Ectodermal cell (in vitro differentiated cells): Measurements from ENCODE around the gene OR52H1.

ENCODE experiments used
- H3K27ac ChIP-seq: 2 replicates; pipeline ENCODE4 v1.7.0; 2013; ENCODE audit warnings: mild to moderate bottlenecking, low read depth, low read length; ENCODE audit not compliant: insufficient read depth, poor library complexity, severe bottlenecking
- H3K27me3 ChIP-seq: 2 replicates; pipeline ENCODE4 v1.7.0; 2013; ENCODE audit warnings: mild to moderate bottlenecking, low read length; ENCODE audit not compliant: insufficient read depth, control insufficient read depth, poor library complexity, severe bottlenecking
- H3K36me3 ChIP-seq: one replicate; pipeline ENCODE4 v1.7.0; 2013; ENCODE audit warnings: low read length; ENCODE audit not compliant: control insufficient read depth, insufficient read depth
- H3K4me1 ChIP-seq: one replicate; pipeline ENCODE4 v1.7.0; 2013; ENCODE audit warnings: low read length; ENCODE audit not compliant: control insufficient read depth, insufficient read depth
- H3K4me3 ChIP-seq: 2 replicates; pipeline ENCODE4 v1.7.0; 2013; ENCODE audit warnings: low read depth, low read length, control low read depth; ENCODE audit not compliant: insufficient read depth
- H3K9me3 ChIP-seq: 2 replicates; pipeline ENCODE4 v1.7.0; 2013; ENCODE audit warnings: mild to moderate bottlenecking, low read length, moderate library complexity; ENCODE audit not compliant: control insufficient read depth
- WGBS, 2 experiments: methylation state at CpG; one replicate each; pipeline ENCODE4 v1.1.7; 2013; ENCODE audit warnings: missing lambda C conversion rate in 2 of 2; 5-methylcytosine and 5-hydroxymethylcytosine counted together

The OR52H1 gene

DNA sequence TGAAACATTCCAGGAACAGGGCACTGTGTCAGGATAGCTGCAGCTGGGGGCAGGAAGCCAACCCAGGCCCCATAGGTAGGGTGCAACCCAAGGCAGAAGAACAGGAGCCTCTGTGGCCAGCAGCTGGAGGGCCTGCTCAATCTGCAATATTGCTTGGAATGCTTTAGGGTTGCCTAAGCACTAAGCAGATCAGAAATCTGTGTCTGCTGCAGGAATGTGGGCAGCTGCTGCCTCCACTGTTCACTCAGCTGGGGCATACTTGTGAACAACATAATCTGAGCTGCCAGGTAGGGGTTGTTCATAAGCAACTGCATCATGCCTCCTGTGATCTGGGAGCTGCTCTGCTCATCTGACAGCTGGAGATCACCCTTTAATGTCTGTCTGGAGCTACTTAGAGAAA is 33.5 kb downstream of the OR52H1 start:
- Histone ChIP-seq H3K27ac (no peak overlapping the region), H3K27me3 (no peaks in the 10 kb centered on the region), H3K36me3 (no peaks in the 10 kb centered on the region), H3K4me1 (no peaks in the 10 kb centered on the region), H3K4me3 (no peak overlapping the region), H3K9me3 (no peaks in the 10 kb centered on the region)

GRCh38 chr11:5509803-5510202 is 38.5 kb downstream of the OR52H1 start, which contains the start of gene UBQLN3:
Gene UBQLN3 (minus strand): TSS chr11:5509957. CDS start chr11:5509558, 399 bp downstream.
- 92 to 94% methylated on average over 4 of the region's 4 CpGs for WGBS, 2 experiments
- Histone ChIP-seq H3K4me1 (no peaks in the 10 kb centered on the region), H3K27me3 (no peaks in the 10 kb centered on the region), H3K9me3 (no peaks in the 10 kb centered on the region), H3K4me3 (no peak within 1 kb of the TSS), H3K36me3 (no peaks in the 10 kb centered on the region), H3K27ac (no peak within 1 kb of the TSS)

- H3K4me1 ChIP-seq: no peaks in the 10 kb centered on the region
- no peaks in the 10 kb centered on the region for H3K9me3 ChIP-seq
- H3K4me3 ChIP-seq: no peak overlapping the region
- WGBS, 2 experiments: 95 to 96% methylated on average over 8 of the region's 8 CpGs
- no peaks in the 10 kb centered on the region for H3K36me3 ChIP-seq
- H3K27ac ChIP-seq: no peak overlapping the region
- H3K27me3 ChIP-seq: no peaks in the 10 kb centered on the region
Observed at GRCh38 chr11:5508605-5509004, 39.7 kb downstream of the OR52H1 start.

GRCh38 chr11:5507933-5508305 is 40.4 kb downstream of the OR52H1 start:
- Histone ChIP-seq H3K9me3 (no peaks in the 10 kb centered on the region), H3K27ac (no peak overlapping the region), H3K4me3 (no peak overlapping the region), H3K4me1 (no peaks in the 10 kb centered on the region), H3K36me3 (no peaks in the 10 kb centered on the region), H3K27me3 (no peaks in the 10 kb centered on the region)
- WGBS, 2 experiments: 95 to 96% methylated on average over 6 of the region's 6 CpGs

DNA sequence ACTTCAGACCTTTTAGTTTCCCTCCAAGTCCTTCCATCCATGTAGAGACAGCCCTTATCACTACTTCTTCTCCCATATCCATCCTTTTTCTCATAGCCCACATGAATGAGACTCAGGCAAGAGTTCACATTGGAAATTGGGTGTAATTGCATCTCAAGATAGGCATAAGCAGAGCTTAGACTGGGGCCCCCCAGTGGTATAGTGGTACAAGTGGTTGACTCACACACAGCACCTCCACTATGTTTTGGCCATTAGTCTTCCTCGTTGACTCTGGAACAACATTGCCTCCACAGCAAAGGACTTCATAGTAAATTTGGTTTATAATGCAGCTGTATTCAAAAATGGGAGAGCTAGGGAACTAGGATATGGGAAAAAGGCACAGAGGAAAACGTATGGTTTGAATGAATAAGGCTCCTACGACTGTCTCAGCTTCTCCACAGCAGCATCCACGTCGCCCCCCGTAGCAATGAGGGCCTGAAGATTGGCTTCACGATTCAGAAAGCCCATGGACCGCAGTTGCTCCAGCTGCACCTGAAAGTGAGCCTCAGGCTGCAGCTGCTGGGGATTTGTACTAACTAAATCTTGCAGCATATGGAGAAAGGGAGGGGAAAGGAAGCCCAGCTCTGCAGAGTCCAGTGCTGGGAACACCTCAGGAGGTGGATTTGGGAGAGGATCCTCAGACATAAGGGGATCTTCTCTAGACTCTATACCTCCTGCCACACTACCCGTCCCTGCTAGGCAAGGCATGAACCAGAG is 41.0 kb downstream of the OR52H1 start:
- Histone ChIP-seq H3K27ac (no peak overlapping the region), H3K9me3 (no peaks in the 10 kb centered on the region), H3K36me3 (no peaks in the 10 kb centered on the region), H3K4me1 (no peaks in the 10 kb centered on the region), H3K27me3 (no peaks in the 10 kb centered on the region), H3K4me3 (no peak overlapping the region)
- WGBS, 2 experiments: 93 to 94% methylated on average over 9 of the region's 9 CpGs

- Histone ChIP-seq H3K36me3 (no peaks in the 10 kb centered on the region), H3K4me3 (no peak overlapping the region), H3K9me3 (no peaks in the 10 kb centered on the region), H3K27me3 (no peaks in the 10 kb centered on the region), H3K4me1 (no peaks in the 10 kb centered on the region), H3K27ac (no peak overlapping the region)
- WGBS, 2 experiments: 93 to 96% methylated on average over 9 of the region's 9 CpGs
Observed at GRCh38 chr11:5505363-5506048, 42.8 kb downstream of the OR52H1 start.

DNA sequence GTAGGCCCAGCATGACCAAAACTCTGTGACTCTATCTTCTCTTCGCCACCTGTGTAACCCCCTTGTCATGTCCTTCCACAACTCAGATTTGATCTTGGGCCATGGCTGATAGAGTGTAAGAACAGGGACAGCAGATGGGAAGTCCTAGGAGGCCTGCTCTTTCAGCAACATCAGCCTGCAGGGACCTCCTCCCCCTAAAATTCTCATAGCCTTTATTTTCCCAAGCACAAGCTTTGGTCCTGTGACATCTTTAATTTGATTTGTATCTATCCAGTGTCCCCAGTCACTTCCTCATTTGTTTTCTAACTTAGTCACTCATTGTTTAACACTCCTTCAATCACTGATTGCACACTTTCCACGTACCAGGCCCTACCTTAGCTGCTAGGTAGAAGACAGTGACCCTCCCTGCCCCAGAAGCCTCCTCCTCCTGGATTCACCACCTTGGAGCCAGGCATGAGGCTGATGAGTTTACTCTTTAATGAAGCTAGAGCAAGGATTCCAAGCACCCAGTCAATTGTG is 43.9 kb downstream of the OR52H1 start:
- 93 to 94% methylated on average over 2 of the region's 2 CpGs for WGBS, 2 experiments
- Histone ChIP-seq H3K4me3 (no peak overlapping the region), H3K9me3 (no peaks in the 10 kb centered on the region), H3K27me3 (no peaks in the 10 kb centered on the region), H3K36me3 (no peaks in the 10 kb centered on the region), H3K27ac (no peak overlapping the region), H3K4me1 (no peaks in the 10 kb centered on the region)

GRCh38 chr11:5500393-5500801 is 47.9 kb downstream of the OR52H1 start:
- 86 to 92% methylated on average over 6 of the region's 6 CpGs for WGBS, 2 experiments
- H3K4me3 ChIP-seq: no peak overlapping the region
- no peaks in the 10 kb centered on the region for H3K36me3 ChIP-seq
- no peaks in the 10 kb centered on the region for H3K4me1 ChIP-seq
- H3K27me3 ChIP-seq: no peaks in the 10 kb centered on the region
- H3K9me3 ChIP-seq: no peaks in the 10 kb centered on the region
- H3K27ac ChIP-seq: no peak overlapping the region

- WGBS, 2 experiments: 82 to 96% methylated on average over 2 of the region's 2 CpGs
- H3K4me3 ChIP-seq: no peak overlapping the region
- no peaks in the 10 kb centered on the region for H3K4me1 ChIP-seq
- H3K36me3 ChIP-seq: no peaks in the 10 kb centered on the region
- no peaks in the 10 kb centered on the region for H3K27me3 ChIP-seq
- H3K27ac ChIP-seq: no peak overlapping the region
- H3K9me3 ChIP-seq: no peaks in the 10 kb centered on the region
Observed at GRCh38 chr11:5499671-5500070, 48.7 kb downstream of the OR52H1 start.
